GM18499 (cell line): ENCODE results near the gene NLRP10.

Experiments used
- ATAC-seq: cut with Tn5 transposase; IDR thresholded peaks from one replicate; pipeline ENCODE4 v1.9.1; 2021; ENCODE audit warnings: moderate number of reproducible peaks; ENCODE audit not compliant: insufficient read depth, unreplicated experiment

The NLRP10 gene

DNA sequence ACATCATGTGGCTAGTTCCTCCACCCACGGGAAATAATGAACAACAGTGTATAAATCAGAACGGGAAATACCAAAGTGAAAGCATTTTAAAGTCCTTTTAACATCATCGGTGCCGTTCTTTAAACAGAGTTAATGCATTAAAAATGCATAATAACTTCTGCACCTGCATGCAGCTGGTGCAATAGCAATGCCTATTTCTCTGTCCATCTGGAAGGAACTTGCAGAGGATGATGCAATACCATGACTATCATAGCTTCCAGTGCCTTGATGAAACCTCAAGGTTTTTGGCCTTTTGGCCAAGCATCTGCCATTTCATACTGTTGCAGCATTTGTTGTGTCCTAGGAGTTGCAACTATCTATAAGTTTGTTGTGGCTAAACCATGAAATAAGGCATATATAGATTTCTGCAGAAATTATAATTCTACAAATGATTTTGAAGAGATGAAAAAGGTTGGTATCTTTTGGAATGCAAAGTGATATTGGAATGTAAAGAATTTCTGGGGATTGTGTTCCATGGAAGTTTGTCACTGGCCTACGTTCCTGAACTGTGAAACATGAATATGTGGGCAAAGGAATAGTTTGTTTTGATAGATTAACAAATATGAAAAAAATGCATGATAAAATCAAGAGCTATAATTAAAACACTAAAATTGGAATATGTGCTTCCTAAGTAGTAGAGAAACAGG is 12.1 kb upstream of the NLRP10 start:
- no peak for ATAC-seq

DNA sequence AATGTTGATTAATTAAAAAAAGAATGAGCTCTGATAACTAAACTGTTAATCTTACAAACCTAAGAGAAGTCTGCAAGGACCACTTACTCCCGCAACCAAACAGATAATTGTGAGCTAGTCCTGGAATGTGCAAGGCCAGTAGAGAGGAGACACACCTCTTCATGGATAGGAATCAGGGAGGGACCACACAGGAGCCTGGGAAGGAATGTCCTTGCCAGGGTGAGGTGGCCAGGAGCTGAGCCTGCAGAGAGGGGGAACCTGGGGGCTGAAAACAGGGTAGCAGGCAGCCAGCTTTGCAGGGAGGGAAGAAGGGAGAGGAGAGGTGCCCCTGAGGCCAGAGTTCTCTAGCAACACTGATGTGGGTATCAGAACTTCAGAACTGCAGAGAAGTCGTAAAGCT is 9.4 kb upstream of the NLRP10 start:
- ATAC-seq: no peak

DNA sequence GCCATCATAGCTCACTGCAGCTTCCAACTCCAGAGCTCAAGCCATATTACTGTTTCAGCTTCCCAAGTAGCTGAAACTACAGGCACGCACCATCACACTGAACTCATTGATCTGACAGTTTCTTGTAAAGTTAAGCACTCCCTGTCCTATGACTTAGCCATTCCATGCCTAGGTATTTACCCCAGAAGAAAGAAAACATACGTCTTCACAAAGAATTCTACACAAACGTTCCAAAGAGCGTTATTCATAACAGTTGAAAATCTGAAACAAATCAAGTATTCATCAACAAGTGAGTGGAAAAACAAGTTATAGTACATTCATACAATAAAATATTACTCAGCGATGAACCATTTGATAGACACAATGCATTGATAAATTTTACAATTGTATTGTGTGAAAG is 7.8 kb upstream of the NLRP10 start:
- ATAC-seq: no peak

DNA sequence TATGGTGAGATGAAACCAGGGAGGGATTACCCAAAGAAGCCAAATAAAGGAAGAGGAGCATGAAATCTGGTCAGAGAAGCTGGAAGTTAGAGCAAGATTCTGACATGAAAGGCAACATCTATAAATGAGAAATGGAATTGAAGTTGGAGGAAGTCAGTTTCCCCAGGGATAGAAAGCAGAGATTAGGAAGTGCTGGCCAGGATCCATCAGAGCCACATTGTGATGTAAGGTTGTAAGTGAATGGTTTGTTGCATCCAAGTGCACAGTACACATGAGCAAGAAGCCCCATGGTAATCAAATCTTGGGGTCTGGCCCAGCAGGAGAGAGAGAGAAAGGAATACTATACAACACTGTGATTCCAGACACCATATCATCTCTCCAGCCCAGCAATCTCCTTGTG is 6.6 kb upstream of the NLRP10 start:
- ATAC-seq: no peak

DNA sequence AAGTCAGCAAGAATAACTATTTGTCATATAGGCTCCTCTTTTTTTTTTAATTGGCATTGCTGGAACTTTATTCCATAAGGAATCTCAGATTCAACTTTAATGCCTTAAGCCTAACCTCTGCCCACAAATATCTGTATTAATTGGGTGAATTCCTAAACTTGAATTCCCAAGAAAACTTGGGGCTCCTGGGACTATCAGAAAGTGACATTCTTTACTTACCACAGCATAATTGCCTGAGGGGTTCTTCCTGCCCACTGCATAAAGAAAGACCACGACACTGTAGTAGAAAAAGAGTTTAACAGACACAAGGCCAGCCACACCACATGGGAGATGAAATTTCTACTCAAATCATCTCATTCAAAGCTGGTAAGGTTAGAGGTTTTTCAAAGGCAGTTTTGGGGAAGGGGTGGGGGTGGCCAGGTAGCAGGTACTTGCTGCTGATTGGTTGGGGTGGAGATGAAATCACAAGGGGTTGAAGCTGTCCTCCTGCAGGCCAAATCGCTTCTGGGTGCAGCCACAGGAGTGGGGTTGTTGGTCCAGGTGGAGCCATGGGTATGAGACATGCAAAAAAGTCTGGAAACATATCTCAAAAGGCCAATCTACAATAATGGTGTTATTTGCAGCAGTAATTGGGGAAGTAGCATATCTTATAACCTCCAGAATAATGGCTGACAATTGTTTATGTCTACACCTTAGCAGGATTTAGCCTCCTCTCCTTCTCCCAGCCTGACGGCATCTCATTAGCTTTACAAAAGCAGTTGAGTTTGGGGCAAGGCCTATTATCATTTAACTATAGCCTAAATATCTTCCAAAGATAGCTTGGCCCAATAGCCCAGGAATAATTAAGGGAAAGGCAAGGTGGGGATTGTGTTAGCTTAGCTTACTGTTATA is 4.8 kb upstream of the NLRP10 start:
- ATAC-seq: no peak

DNA sequence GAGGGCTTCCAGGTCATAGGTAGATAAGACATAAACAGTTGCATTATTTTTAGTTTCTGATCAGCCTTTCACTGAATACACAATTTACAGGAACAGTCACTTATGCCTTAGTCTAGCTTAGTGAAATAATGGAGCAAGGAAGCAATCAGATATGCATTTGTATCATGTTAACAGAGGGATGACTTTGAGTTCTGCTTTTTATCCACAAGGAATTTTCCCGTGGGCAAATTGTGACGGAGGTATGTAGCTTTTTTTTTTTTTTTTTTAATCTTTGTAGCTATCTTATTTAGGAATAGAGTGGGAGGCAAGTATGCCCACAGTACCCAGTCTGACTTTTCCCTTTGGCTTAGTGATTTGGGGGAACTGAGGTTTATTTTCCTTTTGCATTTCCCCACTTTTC is 3.4 kb upstream of the NLRP10 start:
- ATAC-seq: no peak

DNA sequence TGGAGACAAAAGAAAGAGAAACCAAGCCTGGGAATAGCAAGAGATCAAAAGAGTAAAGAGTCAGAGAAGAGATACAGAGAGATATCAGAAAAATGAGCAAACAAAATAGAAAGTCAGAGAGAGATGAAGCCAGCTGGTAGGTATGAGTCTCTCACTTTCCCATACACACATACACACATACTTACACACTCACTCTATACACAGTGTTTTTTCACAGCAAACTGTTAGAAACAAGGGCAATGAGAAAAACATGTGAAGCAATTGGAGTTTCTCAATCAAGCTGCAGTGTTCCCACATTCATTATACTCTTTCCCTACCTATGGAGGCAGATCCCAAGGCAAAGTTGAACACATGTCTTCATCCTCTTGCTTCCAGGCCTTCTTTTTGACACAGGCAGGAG is 2.6 kb upstream of the NLRP10 start:
- ATAC-seq: no peak

DNA sequence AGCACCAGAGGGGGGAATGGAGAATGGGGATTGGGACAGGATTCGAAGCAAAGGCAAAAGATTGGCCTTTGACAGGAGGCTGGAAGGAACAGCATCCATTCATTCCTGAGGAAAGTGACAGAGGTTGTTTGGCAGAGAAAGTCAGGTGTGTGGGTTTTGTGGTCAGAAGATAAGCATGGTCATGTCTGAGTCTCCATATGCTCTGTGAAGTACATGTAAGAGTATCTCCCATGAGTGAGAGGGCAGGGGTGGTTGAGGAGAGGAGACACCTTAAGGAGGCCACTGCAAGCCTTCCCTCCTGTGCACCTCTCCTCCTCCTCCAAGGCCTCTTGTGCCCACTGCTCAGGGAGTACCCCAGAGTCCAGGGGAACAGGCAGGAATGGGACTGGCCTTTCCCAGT is 1.9 kb upstream of the NLRP10 start:
- no peak for ATAC-seq

DNA sequence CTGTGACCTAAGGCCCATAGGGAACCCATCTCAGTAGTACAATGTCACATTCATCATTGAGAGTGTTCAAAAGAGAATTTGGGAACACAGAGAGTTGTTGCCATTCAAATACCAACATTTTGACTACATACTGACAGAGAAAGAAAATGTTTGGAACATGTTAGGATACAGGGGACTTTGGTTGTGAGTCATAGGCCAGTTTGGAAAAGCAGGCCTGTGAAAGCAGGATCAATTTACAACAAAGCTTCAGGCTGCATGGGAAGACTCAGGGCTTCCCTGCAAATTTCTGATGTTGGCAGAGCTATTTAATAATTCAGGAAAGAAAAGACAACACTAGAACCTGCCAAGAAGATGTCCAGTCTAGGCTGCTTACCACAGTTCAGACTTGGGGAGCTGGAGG is 374 bp downstream of the NLRP10 start:
- no peak for ATAC-seq

DNA sequence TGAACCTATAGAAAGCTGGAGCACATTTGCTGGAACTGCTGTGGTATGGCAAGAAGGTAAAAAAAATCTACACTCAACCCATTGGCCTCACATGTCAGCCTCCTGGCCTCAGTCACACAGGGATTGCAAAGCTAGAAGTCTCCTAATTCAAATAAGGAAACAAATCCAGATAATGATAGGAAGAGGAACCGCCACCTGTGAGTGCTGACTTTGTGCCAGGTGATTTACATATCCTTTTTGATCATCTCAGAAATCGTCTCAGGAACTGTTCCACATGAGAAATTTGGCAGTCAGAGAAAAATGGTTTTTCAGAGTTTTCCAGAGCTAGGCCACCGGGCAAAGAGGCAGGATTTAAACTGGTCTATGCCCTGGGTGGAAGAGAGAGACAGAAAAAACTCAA is 986 bp downstream of the NLRP10 start:
- no peak for ATAC-seq

DNA sequence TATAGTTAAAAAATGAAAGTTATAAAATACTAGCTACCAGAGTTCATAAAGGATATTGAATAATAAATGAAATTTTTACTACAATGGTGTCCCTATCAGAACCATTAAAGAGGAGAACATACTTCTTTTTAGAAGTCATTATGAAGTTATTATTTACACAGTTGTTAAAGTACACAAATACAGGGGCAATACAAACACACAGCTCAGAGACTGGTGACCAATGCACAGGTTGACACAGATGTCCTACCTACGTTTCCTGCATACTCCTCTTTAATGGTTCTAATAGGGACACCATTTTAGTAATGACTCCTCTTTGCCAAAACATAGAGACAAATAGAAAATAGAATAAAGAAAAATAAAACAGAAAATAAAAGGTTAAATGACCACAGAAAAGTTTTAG is 10.1 kb downstream of the NLRP10 start:
- no peak for ATAC-seq

DNA sequence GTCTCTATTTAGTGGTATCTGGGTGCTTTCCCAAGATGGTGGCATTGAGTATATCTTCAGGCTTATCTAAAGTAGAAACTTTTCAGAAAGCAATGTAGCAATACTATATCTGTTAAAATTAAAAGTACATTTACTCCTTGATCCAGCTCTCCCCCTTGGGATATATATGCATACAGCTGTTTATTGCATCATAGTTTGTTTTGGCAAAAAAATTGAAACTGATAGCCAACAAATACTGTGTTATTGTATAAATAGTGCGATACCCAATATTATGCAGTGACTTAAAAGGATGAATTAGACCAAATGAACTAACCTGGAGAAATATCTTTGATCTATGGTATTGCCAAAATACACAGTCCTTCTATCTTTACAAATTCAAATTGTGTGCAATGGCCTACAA is 15.3 kb downstream of the NLRP10 start:
- ATAC-seq: no peak

DNA sequence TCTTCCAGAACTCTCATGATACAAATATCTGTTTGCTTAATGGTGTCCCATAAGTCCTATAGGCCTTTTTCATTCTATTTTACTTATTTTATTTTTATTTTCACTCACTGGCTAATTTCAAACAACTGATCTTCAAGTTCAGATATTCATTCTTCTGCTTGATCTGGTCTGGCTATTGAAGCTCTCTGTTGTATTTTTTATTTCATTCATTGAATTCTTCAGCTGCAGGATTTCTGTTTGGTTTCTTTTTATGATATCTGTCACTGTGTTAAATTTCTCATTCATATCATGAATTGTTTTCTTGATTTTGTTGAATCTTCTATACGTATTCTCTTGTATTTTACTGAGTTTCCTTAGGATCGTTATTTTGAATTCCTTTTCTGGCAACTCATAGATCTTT is 21.1 kb downstream of the NLRP10 start:
- no peak for ATAC-seq

DNA sequence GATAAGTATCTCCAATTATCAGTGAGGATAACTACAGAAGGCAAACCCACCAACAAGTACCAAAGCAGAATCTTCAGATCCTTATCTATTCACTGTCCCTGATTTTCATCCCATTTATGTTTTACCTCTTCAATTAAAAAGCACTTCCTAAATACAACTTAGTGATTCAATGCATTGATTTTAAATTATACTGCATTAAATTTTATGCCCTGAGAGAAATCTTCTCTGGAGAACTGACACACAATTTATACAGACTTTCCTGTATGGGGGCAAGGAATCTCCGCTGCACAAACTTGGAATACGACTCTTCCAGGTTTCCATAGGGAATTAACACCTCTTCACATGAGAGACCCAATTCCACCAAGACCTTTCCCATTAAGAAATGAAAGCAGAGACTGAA is 23.6 kb downstream of the NLRP10 start, which contains the start of gene OR10A3:
TSS of gene OR10A3 (minus strand) at position 101 of the 400 bp plus-strand sequence. CDS start 2,188 bp downstream, outside the sequence.
- no peak for ATAC-seq

DNA sequence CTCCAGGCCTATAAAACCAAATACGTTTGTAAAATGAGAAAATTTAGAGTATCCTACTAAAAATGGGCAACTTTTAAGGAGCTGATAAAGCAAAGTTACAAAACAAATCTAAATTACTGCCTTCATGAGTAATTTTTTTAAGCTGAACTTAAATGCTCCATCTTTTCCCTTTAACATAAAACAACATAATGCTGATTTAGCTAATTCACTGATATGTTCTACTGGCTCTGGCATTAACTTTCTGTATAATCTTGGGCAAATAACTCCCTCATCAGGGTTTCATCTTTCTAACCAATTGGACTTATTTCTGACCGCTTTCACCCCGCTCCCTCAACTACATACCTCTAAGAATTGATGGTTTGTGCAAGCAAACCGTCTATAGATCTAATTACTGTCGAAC is 24.1 kb downstream of the NLRP10 start:
- ATAC-seq: no peak

DNA sequence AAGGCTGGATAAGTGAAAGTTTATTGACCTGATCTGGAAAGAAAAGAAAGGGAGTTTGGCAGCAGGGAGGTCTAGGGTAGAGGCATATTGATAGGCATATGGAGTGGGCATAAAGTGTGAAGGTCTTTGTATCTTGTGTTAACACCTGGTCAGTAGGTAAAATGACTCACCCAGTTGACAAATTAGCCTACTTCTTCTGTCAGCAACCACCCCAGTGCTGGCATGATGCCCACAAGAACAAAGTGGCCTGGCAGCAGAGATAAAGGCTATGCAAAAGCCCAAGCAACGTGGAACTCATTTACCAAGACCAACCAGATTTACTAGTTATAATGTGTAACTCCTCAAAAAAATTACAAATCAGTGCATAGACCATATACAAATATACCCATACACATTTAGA is 28.6 kb downstream of the NLRP10 start:
- ATAC-seq: no peak

DNA sequence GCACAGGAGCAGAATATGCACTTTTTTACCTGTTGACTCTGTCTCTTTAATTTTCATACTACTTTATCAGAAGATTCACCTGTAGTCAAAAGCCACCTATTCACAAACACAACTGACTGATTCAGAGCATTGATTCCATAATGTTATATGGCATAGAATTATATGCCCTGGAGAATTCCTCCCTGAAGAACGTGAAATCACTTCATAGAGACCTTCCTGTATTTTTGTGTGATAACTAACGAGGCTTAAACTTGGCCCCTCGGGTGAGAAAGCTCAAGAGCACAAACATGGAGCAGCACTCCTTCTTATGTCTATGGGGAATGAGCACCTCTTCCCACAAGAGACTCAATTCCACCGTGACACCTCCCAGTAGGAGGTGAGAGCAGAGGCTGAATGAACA is 34.1 kb downstream of the NLRP10 start, which contains the start of gene OR10A6:
TSS of gene OR10A6 (minus strand) at position 101 of the 400 bp plus-strand sequence. CDS start 2,606 bp downstream, outside the sequence.
- ATAC-seq: no peak

DNA sequence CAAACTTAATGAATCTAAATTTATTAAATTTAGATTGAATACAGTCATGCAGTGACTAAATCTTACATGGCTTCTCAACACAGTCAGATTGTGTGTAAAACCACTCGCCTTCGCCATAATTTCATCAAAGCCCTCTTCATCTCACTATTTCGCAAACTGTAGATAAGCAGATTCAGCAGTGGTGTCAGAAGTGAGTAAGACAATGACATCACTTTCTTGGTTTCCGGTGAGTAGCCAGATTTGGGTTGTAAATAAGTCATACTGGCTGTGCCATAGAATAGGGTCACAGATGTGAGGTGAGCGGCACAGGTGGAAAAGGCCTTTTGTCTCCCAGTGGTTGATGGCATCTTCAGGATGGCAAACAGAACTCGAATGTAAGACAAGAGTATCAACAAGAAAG is 37.6 kb downstream of the NLRP10 start:
- ATAC-seq: no peak

DNA sequence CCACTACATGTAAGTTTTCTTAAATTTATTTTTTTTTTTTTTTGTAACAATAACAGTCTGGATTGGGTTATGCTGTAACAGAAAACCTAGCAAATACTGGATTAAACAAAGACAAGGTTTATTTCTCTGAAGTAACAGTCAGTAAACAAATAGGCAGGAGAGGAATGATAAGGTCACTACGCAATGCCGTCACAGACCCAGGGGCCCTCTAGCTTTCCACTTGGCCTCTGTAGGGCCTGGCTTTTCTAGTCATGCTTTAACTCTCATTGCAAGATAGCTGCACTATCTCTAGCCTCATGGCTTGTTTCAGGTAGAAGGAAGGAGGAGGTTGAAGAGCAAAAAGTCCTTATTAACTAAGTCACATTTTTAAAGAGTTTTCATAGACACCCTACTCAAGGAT is 40.7 kb downstream of the NLRP10 start:
- ATAC-seq: no peak

DNA sequence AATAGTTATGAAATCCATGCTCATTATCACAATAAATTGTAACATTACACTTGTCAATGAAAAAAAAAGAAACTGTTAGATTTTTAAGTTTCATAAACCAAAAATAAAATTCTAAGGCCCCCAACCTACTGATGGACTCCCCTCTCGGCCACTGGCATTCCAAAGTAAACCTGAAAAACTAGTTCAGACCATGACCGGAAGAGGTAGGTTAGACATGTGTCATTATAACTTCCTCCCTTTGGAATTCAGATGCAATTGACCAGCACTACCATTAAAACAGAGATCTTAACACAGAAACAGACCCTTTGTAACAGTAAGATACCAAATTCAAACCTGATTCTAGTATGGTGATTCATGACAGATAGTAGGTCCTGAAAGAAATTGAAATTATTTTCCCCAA is 47.1 kb downstream of the NLRP10 start:
- no peak for ATAC-seq
